ENCODE data around the gene MCC.

GRCh38 chr5:113024076-113024697 is 464.1 kb downstream of the MCC start:
- TF ChIP-seq GATA2 (IDR thresholded peaks at IDR 0.05; ENCODE audit: low read depth, low read length): no peak
- TF ChIP-seq GATA3 (IDR thresholded peaks at IDR 0.05; ENCODE audit: low read depth, low read length): no peak
